Measurements from ENCODE around the gene AUTS2. TPM values are rescaled to one million over a fixed set of nuclear protein-coding genes. Genes with fewer than 3 reads are reported as not detected.

Gene AUTS2
- total RNA-seq, 4 donors from 2014 or later = 29.8 to 114 (median 59.4) TPM

DNA sequence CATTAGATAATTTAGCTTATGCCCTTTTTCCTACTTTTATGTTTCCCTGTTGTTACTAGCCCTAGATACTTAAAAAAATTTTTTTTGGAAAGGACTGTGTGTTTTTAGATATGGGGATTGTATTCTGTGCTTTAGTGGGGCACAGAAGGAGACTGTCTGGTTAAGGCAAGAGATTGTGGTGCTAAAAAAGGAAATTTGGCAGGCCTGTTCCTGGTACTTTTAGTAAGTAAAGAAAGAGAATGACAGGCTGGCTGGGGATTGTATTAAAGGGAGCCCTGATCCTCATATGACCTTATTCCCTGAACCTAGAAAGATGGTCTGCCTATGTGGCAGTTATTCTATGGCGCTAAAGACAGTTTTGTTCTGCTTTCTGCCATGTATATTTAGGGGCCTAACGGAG is 74.8 kb downstream of the AUTS2 start:
- 84 to 100% methylated on average over 2 of the region's 2 CpGs for WGBS, 2 donors (ENCODE audit: low coverage in 1 of 2)
- Histone ChIP-seq H3K36me3 (no peaks in the 10 kb centered on the region), H3K4me3 (no peak overlapping the region), H3K4me1 (peaks cover 0 to 21% (median 0%) of the 10 kb centered on the region in 4 donors), H3K27me3 (no peaks in the 10 kb centered on the region), H3K27ac (no peak overlapping the region), H3K9me3 (no peaks in the 10 kb centered on the region)
- intact Hi-C loops (cut with DNase I; ENCODE audit: low total_unique reads) (no loop called here), in situ Hi-C loops (cut with MboI; ENCODE audit: low pct_ligation_motif_present in 1 of 4, low pct_unique_long_range_greater_than_20kb in 1 of 4, low sequenced_read_pairs in 3 of 4) (no loop called here)
- DNase-seq = no peak
- TF ChIP-seq POLR2AphosphoS5 (IDR thresholded peaks at IDR 0.05) (no peak), EP300 (IDR thresholded peaks at IDR 0.05; ENCODE audit: low read depth) (no peak), POLR2A (IDR thresholded peaks at IDR 0.05) (no peak)
- TF ChIP-seq, protein P1, sequence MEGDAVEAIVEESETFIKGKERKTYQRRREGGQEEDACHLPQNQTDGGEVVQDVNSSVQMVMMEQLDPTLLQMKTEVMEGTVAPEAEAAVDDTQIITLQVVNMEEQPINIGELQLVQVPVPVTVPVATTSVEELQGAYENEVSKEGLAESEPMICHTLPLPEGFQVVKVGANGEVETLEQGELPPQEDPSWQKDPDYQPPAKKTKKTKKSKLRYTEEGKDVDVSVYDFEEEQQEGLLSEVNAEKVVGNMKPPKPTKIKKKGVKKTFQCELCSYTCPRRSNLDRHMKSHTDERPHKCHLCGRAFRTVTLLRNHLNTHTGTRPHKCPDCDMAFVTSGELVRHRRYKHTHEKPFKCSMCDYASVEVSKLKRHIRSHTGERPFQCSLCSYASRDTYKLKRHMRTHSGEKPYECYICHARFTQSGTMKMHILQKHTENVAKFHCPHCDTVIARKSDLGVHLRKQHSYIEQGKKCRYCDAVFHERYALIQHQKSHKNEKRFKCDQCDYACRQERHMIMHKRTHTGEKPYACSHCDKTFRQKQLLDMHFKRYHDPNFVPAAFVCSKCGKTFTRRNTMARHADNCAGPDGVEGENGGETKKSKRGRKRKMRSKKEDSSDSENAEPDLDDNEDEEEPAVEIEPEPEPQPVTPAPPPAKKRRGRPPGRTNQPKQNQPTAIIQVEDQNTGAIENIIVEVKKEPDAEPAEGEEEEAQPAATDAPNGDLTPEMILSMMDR (IDR thresholded peaks at IDR 0.05) = no peak

DNA sequence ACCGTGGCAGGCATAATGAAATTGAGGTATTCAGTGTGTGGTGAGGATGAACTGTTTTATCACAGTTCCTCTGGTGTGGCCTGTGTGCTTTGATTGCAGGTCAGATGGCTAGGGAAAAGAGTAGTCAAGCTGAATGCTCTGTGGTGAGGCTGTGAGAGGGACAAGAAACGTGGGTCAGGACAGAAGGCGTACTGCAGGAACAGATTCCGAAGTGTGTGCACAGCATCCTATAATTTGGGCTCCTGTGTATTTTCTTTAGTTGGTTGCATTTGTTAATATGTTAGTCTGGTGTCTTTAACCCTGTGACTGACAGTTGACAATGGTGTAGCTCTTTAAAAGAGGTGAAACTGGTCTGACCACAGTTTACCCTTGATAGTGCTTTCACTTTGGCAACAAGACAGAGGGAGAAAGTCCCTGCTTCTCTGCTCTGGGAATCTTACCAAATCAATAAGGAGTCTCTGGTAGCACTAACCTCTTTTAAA is 76.5 kb downstream of the AUTS2 start:
- no peaks in the 10 kb centered on the region for H3K9me3 ChIP-seq
- H3K27ac ChIP-seq = no peak overlapping the region
- intact Hi-C loops (cut with DNase I; ENCODE audit: low total_unique reads) = no loop called here
- 55% methylated on average over 4 of the region's 4 CpGs for WGBS, 2 donors (ENCODE audit: low coverage in 1 of 2)
- no peaks in the 10 kb centered on the region for H3K36me3 ChIP-seq
- peaks cover 0 to 30% (median 0%) of the 10 kb centered on the region in 4 donors for H3K4me1 ChIP-seq
- DNase-seq = no peak
- no peak overlapping the region for H3K4me3 ChIP-seq
- H3K27me3 ChIP-seq = no peaks in the 10 kb centered on the region
- in situ Hi-C loops (cut with MboI; ENCODE audit: low pct_ligation_motif_present in 1 of 4, low pct_unique_long_range_greater_than_20kb in 1 of 4, low sequenced_read_pairs in 3 of 4) = no loop called here
- TF ChIP-seq POLR2AphosphoS5 (IDR thresholded peaks at IDR 0.05) = no peak
- TF ChIP-seq, protein P1 (IDR thresholded peaks at IDR 0.05) = no peak
- no peak for TF ChIP-seq POLR2A (IDR thresholded peaks at IDR 0.05)
- no peak for TF ChIP-seq EP300 (IDR thresholded peaks at IDR 0.05; ENCODE audit: low read depth)

- Histone ChIP-seq H3K36me3 (no peaks in the 10 kb centered on the region), H3K27me3 (no peaks in the 10 kb centered on the region), H3K4me3 (no peak overlapping the region), H3K9me3 (no peaks in the 10 kb centered on the region), H3K4me1 (peaks cover 0 to 19% (median 0%) of the 10 kb centered on the region in 4 donors), H3K27ac (no peak overlapping the region)
- in situ Hi-C loops (cut with MboI; ENCODE audit: low pct_ligation_motif_present in 1 of 4, low pct_unique_long_range_greater_than_20kb in 1 of 4, low sequenced_read_pairs in 3 of 4) = no loop called here
- TF ChIP-seq EP300 (IDR thresholded peaks at IDR 0.05; ENCODE audit: low read depth) (no peak), POLR2AphosphoS5 (IDR thresholded peaks at IDR 0.05) (no peak), POLR2A (IDR thresholded peaks at IDR 0.05) (no peak)
- TF ChIP-seq, protein P1 (IDR thresholded peaks at IDR 0.05) = no peak
- intact Hi-C loops (cut with DNase I; ENCODE audit: low total_unique reads) = no loop called here
- DNase-seq = no peak
Observed at GRCh38 chr7:69676247-69676646, 78.0 kb downstream of the AUTS2 start.

DNA sequence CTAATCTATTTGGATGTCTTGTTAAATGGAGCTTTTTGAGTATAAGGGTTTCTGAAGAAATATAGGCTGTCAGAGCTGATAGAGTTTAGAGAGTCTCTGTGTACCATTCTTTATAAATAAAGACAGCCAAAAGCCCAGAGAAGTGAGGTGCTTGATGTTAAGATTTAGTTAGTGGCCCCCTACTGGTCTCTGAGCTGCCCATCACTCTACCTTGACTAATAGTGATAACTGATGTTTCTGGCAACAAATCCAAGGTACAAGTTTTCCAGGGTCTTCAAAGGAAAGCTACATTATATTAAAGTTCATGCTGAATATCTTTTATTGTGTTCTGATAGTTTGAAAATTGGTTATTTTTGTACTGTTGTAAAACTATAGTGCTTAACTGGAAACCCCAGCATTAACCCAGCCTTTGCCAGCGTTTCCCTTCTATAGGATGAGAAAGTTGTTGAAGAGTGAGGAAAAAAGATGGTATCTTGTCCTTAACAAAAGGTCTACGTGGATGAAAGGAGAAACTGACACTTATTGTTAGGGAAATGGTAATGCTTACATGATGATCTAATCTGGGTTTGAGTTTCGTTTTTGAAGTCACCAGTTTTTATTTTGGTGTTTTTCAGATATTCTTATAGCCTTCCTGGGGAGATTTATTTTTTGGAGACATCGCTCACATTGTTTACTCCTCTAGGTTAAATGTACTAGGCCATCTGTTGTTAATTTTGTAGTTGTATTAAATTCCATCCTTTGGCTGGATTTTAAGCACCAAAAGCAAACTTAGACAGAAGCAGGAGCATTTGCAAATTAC is 79.0 kb downstream of the AUTS2 start:
- 44 to 55% methylated on average over 4 of the region's 4 CpGs for WGBS, 2 donors (ENCODE audit: low coverage in 1 of 2)
- Histone ChIP-seq H3K27me3 (no peaks in the 10 kb centered on the region), H3K36me3 (no peaks in the 10 kb centered on the region), H3K9me3 (no peaks in the 10 kb centered on the region), H3K4me3 (no peak overlapping the region), H3K27ac (peak overlapping the region in 2 of 4 donors; percentile 7 to 44), H3K4me1 (peaks cover 0 to 19% (median 0%) of the 10 kb centered on the region in 4 donors)
- no peak for DNase-seq
- intact Hi-C loops (cut with DNase I; ENCODE audit: low total_unique reads) = no loop called here
- TF ChIP-seq POLR2A (IDR thresholded peaks at IDR 0.05) (no peak), EP300 (IDR thresholded peaks at IDR 0.05; ENCODE audit: low read depth) (no peak), POLR2AphosphoS5 (IDR thresholded peaks at IDR 0.05) (no peak)
- TF ChIP-seq, protein P1 (IDR thresholded peaks at IDR 0.05) = no peak
- in situ Hi-C loops (cut with MboI; ENCODE audit: low pct_ligation_motif_present in 1 of 4, low pct_unique_long_range_greater_than_20kb in 1 of 4, low sequenced_read_pairs in 3 of 4) = no loop called here
